Testis (tissue), 2 donors: ENCODE data around the gene SH3RF2.

ENCODE experiments used
- POLR2A ChIP-seq: fragments of 450-650 bp; IDR thresholded peaks from one replicate; pipeline ENCODE4 v1.6.1; 2017; ENCODE audit warnings: antibody characterized with exemption, mild to moderate bottlenecking, moderate library complexity
- TF ChIP-seq, protein P1 (sequence below), 3 experiments: fragments of 450-650 bp in 2 of 3; fragments of 200-600 bp in 1 of 3; sonication (generic) in 1 of 3; IDR thresholded peaks; one replicate each; pipeline ENCODE4 v1.5.1; 2016 to 2019; ENCODE audit warnings: antibody characterized with exemption in 3 of 3, mild to moderate bottlenecking in 2 of 3, moderate library complexity in 1 of 3

DNA sequence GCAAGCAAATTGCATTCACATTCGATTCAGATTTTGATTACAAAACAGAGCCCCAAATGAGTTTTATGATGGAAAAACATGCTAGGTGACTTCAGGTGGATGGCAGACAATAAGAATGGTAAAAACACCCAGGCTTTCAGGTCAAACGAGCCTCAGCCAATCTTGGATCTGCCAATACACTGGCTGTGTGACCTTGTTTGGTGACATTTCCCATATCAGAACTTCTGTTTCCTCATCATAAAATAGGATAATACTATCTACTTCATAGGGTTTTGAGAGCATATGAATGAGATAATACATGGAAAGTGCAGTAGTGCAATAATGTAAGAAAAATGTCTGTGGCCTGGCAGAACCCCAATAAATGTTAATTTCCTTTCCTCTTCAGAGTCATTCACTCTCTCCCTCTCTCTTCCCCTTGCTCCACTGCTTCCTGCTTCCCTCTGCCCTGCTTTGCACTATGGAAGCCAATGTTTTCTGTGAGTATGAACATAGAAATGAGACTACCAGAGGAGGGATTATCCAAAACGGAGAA, 54.7 kb downstream of the SH3RF2 start:
- TF ChIP-seq, protein P1, sequence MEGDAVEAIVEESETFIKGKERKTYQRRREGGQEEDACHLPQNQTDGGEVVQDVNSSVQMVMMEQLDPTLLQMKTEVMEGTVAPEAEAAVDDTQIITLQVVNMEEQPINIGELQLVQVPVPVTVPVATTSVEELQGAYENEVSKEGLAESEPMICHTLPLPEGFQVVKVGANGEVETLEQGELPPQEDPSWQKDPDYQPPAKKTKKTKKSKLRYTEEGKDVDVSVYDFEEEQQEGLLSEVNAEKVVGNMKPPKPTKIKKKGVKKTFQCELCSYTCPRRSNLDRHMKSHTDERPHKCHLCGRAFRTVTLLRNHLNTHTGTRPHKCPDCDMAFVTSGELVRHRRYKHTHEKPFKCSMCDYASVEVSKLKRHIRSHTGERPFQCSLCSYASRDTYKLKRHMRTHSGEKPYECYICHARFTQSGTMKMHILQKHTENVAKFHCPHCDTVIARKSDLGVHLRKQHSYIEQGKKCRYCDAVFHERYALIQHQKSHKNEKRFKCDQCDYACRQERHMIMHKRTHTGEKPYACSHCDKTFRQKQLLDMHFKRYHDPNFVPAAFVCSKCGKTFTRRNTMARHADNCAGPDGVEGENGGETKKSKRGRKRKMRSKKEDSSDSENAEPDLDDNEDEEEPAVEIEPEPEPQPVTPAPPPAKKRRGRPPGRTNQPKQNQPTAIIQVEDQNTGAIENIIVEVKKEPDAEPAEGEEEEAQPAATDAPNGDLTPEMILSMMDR (IDR thresholded peaks at IDR 0.05), result no peak
- no peak for TF ChIP-seq POLR2A
